MM.1S (cell line): ENCODE measurements around the gene ZDHHC21.

Source experiments
- DNase-seq: peaks from one replicate; pipeline ENCODE4 v3.0.0-alpha.2; 2015
- H2AFZ ChIP-seq: fragments of 300-600 bp; sonication (generic); 2 replicates; pipeline ENCODE4 v1.6.0; 2016; ENCODE audit warnings: antibody characterized with exemption, low read length
- H3F3A ChIP-seq: fragments of 300-600 bp; sonication (generic); 2 replicates; pipeline ENCODE4 v1.6.1; 2016; ENCODE audit warnings: mild to moderate bottlenecking, antibody characterized with exemption, low read length, moderate library complexity, mixed read lengths; ENCODE audit not compliant: insufficient read depth
- H3K27ac ChIP-seq: fragments of 300-600 bp; sonication (generic); 2 replicates; pipeline ENCODE4 v1.5.1; 2016; ENCODE audit warnings: mild to moderate bottlenecking, low read length
- H3K27me3 ChIP-seq: fragments of 300-600 bp; sonication (generic); replicated peaks from 2 replicates; pipeline ENCODE4 v1.6.0; 2016; ENCODE audit warnings: low read length; ENCODE audit not compliant: insufficient read depth
- H3K36me3 ChIP-seq: fragments of 300-600 bp; sonication (generic); replicated peaks from 2 replicates; pipeline ENCODE4 v1.6.1; 2016; ENCODE audit warnings: mild to moderate bottlenecking, low read length, mixed read lengths; ENCODE audit not compliant: insufficient read depth
- H3K4me1 ChIP-seq: fragments of 300-600 bp; sonication (generic); 2 replicates; pipeline ENCODE4 v1.6.1; 2016; ENCODE audit warnings: low read length, mixed read lengths
- H3K4me2 ChIP-seq: fragments of 300-600 bp; sonication (generic); 2 replicates; pipeline ENCODE4 v1.6.0; 2016; ENCODE audit warnings: low read depth, low read length
- H3K4me3 ChIP-seq: fragments of 300-600 bp; sonication (generic); 2 replicates; pipeline ENCODE4 v1.5.1; 2016; ENCODE audit warnings: low read length, mixed read lengths
- H3K79me2 ChIP-seq: fragments of 300-600 bp; sonication (generic); 2 replicates; pipeline ENCODE4 v1.6.1; 2016; ENCODE audit warnings: mixed run types, low read length, mixed read lengths
- H3K9ac ChIP-seq: fragments of 300-600 bp; sonication (generic); 2 replicates; pipeline ENCODE4 v1.6.1; 2016; ENCODE audit warnings: low read length, mixed read lengths
- H3K9me2 ChIP-seq: fragments of 300-600 bp; sonication (generic); replicated peaks from 2 replicates; pipeline ENCODE4 v1.6.1; 2016; ENCODE audit warnings: mild to moderate bottlenecking, low read length, mixed read lengths; ENCODE audit not compliant: insufficient read depth
- H3K9me3 ChIP-seq: fragments of 300-600 bp; sonication (generic); replicated peaks from 2 replicates; pipeline ENCODE4 v1.6.1; 2016; ENCODE audit warnings: mild to moderate bottlenecking, low read length, mixed read lengths; ENCODE audit not compliant: insufficient read depth
- H4K20me1 ChIP-seq: fragments of 300-600 bp; sonication (generic); 2 replicates; pipeline ENCODE4 v1.6.1; 2016; ENCODE audit warnings: mild to moderate bottlenecking, low read length, moderate library complexity, mixed read lengths; ENCODE audit not compliant: insufficient read depth
- CTCF ChIP-seq: fragments of 300-600 bp; sonication (generic); IDR thresholded peaks from 2 replicates; pipeline ENCODE4 v1.5.1; 2016; ENCODE audit warnings: antibody characterized with exemption, low read length, mixed read lengths
- EZH2 ChIP-seq: fragments of 300-600 bp; sonication (generic); optimal IDR thresholded peaks from 2 replicates; pipeline ENCODE3; 2017; ENCODE audit warnings: low read depth, mild to moderate bottlenecking, antibody characterized with exemption, low read length, mixed read lengths
- EZH2phosphoT487 ChIP-seq: fragments of 300-600 bp; sonication (generic); IDR thresholded peaks from 2 replicates; pipeline ENCODE4 v1.6.1; 2018; ENCODE audit warnings: antibody characterized with exemption, low read length

ZDHHC21 gene

GRCh38 chr9:14661421-14662059 lies 31.7 kb downstream of the ZDHHC21 start:
- Histone ChIP-seq H3K9me2 (no peaks in the 10 kb centered on the region), H3K27ac (no peak overlapping the region), H2AFZ (no peak overlapping the region), H3K9me3 (no peaks in the 10 kb centered on the region), H3K27me3 (no peaks in the 10 kb centered on the region), H3K4me3 (no peak overlapping the region), H3K79me2 (no peaks in the 10 kb centered on the region), H3K36me3 (no peaks in the 10 kb centered on the region), H3K9ac (no peak overlapping the region), H3F3A (no peaks in the 10 kb centered on the region), H3K4me2 (no peak overlapping the region), H4K20me1 (no peaks in the 10 kb centered on the region), H3K4me1 (no peaks in the 10 kb centered on the region)
- TF ChIP-seq EZH2phosphoT487 (no peak), CTCF (peak; percentile 37)
- peak; percentile 9 for DNase-seq

GRCh38 chr9:14660721-14661120 lies 32.5 kb downstream of the ZDHHC21 start:
- H3K27me3 ChIP-seq, result no peaks in the 10 kb centered on the region
- H3K79me2 ChIP-seq, result no peaks in the 10 kb centered on the region
- H3K9me3 ChIP-seq, result no peaks in the 10 kb centered on the region
- H3K4me2 ChIP-seq, result no peak overlapping the region
- H3K27ac ChIP-seq, result no peak overlapping the region
- H3K9me2 ChIP-seq, result no peaks in the 10 kb centered on the region
- no peak overlapping the region for H2AFZ ChIP-seq
- no peak overlapping the region for H3K4me3 ChIP-seq
- no peaks in the 10 kb centered on the region for H4K20me1 ChIP-seq
- DNase-seq, result no peak
- no peaks in the 10 kb centered on the region for H3F3A ChIP-seq
- H3K36me3 ChIP-seq, result no peaks in the 10 kb centered on the region
- TF ChIP-seq EZH2 (no peak), CTCF (no peak), EZH2phosphoT487 (no peak)
- no peak overlapping the region for H3K9ac ChIP-seq
- no peaks in the 10 kb centered on the region for H3K4me1 ChIP-seq

GRCh38 chr9:14654932-14655331 lies 38.3 kb downstream of the ZDHHC21 start:
- DNase-seq, result no peak
- no peaks in the 10 kb centered on the region for H4K20me1 ChIP-seq
- TF ChIP-seq EZH2 (no peak), CTCF (no peak), EZH2phosphoT487 (no peak)
- H2AFZ ChIP-seq, result no peak overlapping the region
- no peaks in the 10 kb centered on the region for H3K79me2 ChIP-seq
- H3K4me3 ChIP-seq, result no peak overlapping the region
- no peaks in the 10 kb centered on the region for H3K9me2 ChIP-seq
- no peaks in the 10 kb centered on the region for H3K9me3 ChIP-seq
- H3K27me3 ChIP-seq, result no peaks in the 10 kb centered on the region
- no peaks in the 10 kb centered on the region for H3K4me1 ChIP-seq
- H3K27ac ChIP-seq, result no peak overlapping the region
- no peaks in the 10 kb centered on the region for H3F3A ChIP-seq
- H3K9ac ChIP-seq, result no peak overlapping the region
- no peak overlapping the region for H3K4me2 ChIP-seq
- no peaks in the 10 kb centered on the region for H3K36me3 ChIP-seq
